Activated T-cell treated with anti-CD3 and anti-CD28 coated beads, Interleukin-2, amount 50 U/mL, for 1 hour (primary cell): Measurements from ENCODE around the gene CALB2.

ENCODE experiments used
- DNase-seq: peaks from one replicate; pipeline ENCODE4 v3.0.0-alpha.2; 2020

Gene CALB2

DNA sequence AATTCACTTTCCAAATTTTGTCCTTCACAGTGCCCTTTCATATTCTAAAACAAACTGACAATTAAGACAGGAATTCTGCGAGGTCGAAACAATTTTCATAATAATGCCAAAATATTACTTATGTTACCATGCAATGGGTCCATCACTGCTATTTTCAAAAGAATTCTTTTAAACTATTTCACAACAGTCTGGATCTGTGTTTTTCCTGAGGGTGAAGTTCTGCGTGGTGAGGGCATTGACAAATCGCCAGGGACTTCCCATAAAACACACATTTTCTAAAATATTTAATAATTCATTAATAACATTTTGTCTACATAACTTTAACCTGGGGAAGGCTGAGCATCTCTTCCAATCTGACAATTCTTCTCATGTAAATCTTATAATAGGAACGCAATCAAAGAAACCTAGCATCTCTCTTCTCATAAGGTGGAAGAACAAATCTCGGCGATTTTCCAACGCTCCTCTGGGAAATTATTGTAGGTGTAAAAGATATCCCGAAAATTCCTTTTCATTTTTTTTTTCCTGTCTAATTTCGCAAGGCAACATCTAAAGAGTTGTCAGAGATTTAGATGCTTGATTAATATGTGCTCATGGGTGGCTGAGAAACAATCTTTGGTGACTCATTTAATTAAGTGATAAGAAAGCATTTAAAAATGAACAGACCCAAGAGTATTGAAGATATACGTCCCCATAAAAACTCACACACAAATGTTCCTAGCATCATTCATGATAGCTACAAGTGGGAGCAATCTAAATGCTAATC, 41.5 kb downstream of the CALB2 start:
- DNase-seq = no peak

DNA sequence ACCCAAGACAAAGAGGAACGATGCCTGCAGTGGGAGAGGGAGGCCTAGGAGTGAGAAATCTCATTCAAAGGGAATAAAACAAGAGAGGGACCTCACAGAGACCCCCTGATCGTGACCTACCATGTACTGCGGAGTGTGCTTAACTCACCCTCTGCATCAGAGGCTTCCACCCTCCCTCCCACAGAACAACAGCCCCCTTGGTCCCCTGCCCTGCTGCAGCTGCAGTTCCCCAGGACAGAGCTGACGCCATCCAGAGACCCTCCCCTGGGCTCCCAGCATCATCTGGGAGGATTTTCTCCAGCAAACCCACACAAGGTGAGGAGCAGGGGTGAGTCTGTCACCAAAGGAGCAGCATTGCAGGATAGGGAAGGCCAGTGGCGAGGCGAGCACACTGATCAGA, 43.5 kb downstream of the CALB2 start:
- no peak for DNase-seq

DNA sequence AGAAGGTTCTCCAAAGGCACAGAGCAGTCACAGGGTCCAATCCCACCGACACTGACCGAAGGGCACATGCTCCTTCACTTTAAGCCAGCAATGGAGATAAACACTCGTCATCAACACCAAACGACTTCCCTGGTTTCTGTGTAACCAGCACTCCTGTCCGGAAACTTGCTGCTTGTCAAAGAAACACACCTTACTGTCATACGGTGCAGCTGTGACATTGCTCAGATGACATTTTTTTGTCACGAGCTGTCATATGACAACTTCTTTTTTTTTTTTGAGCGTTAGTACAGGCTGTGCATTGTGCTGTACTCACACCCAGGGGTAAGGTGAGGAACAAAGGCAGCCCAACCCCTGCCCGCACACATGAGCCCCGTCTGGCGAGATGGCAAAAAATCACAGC, 44.2 kb downstream of the CALB2 start:
- DNase-seq = no peak

DNA sequence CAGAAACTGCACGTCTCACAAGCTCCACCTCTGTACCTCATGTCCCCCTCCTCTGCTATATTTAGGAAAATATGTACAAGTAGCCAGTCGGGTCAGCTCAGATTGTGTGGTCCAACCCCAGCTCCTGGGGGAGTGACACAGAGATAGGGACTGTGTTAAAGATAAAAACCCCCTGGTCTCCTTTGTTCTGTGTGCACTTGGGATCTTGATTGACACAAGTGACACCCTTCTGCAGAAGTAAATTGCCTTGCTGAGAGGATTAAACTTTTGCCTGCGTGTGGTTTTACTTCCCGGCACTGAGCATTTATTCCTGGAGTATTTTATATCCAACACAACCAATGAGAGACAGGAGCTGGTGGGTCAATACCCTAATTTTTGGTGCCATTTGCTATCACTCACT, 45.8 kb downstream of the CALB2 start:
- DNase-seq = no peak

DNA sequence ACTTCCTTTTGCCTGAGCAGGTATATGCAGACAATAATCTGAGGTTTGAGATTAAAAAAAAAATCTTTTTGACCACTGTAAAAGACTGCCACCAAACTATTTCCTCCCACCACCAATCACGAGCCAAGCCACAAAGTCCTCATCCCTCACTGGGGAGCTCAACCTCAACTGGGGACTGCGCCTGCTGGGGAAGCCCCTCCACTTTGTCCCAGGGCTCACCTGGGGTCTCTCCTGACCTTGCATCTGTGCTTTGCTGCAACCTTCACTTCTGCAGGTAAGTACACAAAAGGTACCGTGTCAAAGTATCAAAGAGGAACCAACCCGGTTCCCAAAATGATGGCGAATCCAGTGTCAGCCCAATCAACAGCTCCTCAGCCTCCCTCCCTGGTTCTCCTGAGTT, 47.8 kb downstream of the CALB2 start:
- no peak for DNase-seq

DNA sequence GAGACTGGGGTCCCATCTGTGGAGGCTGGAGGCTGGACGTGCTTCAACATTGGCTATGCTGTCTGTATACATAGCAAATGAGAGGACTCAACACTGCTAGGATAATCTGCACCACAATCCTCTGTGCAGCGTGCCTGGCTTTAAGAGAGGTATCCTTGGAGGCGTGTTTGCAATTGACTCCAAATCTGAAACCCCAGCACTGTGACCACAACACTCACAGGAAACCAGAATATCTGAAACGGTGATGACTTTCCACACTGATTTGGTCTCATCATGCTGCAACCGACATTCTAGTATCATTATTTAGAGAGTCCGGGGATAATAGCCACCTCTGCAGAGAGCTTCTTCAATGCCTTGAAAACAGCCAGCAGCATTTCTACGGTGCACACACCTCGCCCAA, 48.2 kb downstream of the CALB2 start:
- no peak for DNase-seq

DNA sequence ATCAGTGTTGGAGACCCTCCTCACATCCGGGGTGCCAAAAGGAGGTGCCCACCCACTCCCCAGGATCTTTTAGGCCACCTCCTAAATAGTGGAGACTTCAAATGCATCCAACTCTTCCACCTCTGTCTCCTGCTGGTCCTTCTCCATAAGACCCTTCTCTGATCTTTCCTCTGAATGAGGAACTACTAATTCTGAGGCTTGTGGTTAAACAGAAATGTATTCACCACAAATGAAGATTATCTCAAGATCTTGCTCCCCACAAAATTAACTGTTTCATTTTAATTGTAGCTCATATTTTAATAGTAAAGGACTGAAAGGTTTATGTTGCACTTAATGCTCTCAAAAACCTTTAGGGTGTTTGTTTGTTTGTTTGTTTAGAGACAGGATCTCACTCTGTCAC, 49.2 kb downstream of the CALB2 start:
- DNase-seq = no peak

DNA sequence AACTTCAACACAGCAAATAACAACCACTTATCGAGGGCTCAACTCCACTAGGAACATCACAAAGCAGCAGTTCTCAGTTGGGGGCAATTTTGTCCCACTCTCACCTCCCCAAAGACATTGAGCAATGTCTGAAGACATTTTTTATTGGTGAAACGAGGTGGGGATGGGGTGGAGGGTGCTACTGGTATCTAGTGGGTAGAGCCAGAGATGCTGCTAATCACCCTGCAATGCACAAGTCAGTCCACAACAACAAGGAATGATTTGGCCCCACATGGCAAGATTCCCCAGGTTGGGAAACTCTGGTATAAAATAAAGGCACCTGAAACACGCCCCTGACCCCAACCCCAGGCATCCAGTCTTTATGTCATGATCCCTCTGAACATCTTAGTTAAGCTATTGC, 50.0 kb downstream of the CALB2 start:
- DNase-seq = no peak

DNA sequence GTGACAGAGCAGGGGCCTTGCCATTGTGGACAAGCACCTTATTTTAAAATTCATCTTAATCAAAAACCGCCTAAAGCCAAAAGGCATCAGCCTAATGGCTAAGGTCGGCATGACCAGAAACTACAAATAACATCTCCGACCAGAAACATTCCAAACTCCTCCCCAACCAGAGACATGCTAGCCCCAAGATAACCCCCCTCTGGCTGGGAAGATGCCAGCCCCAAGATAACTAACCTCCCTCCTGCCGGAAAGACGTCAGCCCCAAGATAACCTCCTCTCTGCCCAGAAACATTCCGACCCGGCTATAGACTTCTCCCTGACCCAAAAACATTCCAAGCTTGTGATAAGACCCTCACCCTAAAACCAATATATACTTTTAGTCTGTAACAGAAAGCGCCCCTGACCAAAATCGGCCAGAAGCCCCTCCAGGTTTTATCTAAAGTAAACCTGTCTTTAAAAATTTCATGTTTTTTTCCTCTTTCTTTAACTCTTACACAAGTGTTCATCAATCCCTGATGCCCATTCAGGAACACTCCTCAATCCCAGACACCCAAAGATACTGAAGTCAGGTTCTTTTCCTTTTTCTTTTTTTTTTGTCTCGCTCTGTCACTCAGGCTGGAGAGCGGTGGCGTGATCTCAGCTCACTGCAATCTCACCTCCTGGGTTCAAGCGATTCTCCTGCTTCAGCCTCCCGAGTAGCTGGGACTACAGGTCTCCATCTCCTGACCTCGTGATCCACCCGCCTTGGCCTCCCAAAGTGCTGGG, 50.7 kb downstream of the CALB2 start:
- no peak for DNase-seq

DNA sequence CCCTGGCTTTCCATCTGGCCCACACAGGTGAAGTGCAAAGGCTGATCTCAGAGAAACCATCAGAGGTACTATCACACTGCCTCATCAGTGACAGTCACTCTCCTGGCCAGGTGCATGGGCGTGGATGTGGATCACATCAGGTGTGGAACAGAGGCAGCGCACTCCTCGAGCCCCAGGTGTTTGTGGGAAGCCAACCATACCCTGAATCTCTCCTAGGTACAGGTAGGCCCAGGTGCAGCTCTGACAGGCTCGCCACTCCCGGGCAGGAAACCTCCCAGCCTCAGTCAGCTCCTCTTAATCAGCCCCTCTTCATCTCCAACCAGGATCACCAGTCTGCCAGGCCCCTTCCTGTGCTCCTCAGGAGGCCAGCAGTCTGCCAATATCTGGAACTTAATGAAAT, 51.6 kb downstream of the CALB2 start:
- DNase-seq = no peak

DNA sequence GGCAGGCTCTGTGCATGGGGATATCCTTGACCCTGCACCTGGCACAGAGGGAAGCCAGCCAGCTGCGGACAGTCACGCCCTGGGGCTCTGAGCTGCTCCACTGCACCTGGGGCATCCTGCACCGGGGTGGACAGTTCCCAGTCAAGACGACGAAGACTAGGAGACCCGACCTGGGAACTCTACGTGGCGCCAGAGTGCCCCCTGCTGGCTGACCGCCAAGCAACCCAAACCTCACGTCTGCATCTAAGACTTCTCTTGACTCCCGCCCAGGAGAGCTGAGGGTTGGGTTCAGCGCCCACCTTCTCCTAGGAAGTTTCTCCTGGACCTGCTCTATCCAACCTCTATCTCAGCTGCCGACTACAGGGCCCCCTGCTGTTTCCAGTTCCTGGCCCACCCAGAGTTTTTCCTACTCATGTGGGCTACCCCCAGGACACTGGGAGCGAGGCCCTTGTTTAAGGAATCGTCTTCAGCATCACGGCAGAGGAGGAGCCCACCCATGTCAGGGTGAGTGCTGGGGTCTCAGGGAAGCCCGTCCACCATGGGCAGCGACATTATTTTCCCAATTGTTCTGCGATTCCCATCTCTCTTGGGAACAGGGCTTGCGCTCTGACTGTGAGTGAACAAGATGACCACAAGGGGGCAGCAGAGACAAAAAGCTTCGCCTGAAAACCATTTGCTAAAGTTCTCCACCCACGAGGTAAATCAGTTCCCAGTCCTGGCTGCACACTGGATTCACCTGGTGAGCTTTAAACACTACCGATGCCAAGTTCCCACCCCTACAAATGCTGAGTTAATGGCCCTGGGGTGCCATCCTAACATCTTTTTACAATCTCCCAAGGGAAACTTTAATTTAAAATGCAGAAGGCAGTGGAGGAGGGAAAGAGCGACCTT, 54.0 kb downstream of the CALB2 start:
- peak; percentile 59 for DNase-seq

DNA sequence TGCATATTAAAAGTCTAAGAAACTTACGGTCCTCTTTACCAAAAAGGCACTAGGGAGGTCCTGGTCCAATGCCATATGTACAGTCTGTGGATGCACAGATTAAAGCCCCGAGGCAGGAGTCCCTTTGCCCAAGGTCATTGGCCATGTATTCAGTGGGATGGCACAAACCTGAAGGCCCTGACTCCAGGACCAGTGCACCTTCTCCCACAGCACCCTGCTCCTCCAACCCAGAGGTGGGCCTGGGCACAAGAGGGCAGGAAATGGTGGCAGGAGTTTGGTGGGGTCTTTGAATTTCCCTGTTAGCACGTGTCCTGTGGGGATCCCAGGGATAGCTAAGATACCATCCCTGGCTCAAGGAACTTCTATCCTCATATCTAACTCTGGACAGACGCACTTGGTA, 54.8 kb downstream of the CALB2 start:
- no peak for DNase-seq

DNA sequence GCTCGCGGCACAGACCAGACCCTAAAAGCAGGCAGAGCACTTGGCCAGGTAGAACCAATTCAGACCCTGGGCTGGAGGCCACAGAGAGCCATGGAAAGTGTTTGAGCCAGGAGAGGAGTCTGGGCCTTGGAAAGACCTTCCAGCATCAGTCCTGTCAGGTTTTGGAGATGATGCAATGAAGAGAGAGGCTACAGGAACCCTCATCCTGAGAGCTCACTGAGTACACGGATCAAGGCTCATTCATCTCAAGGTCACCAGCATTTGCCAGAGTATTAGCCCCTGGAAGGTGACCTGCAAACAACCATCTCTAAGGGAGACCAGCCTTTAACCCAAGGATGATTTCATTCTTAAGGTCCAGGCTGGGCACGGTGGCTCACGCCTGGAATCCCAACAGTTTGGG, 55.5 kb downstream of the CALB2 start:
- DNase-seq = no peak

DNA sequence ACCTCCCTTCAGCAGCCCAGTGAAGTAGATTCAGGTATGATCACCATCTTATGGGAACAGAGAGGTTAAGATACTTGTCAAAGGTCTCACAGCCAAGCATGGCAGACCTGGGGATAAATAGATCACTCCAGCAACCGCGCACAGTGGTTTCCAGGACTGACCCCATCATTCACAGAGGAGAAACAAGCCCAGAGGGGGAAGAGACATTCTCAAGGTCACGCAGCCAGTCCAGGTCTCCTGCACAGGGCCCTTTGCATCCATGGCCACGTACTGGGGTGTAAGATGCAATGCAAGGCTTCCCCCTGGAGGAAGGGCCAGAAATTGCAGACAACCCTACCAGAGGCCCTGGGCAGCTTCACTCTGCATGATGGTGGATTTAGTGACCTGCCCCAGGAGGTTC, 63.4 kb downstream of the CALB2 start:
- DNase-seq = no peak

DNA sequence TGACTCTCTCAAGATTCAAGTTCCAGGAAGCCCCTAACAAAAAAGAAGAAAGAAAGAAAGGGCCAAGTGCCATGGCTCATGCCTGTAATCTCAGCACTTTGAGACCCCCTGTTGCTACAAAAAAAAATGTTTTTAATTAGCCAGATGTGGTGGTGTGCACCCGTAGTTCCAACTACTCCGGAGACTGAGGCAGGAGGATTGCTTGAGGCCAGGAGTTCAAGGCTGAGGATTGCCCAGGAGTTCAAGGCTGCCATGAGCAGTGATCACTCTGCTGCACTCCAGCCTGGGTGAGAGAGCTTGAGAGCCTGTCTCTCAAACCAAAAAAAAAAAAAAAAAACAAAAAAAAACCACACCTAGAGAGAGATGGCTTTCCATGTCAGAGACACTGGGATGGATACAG, 64.5 kb downstream of the CALB2 start:
- no peak for DNase-seq

DNA sequence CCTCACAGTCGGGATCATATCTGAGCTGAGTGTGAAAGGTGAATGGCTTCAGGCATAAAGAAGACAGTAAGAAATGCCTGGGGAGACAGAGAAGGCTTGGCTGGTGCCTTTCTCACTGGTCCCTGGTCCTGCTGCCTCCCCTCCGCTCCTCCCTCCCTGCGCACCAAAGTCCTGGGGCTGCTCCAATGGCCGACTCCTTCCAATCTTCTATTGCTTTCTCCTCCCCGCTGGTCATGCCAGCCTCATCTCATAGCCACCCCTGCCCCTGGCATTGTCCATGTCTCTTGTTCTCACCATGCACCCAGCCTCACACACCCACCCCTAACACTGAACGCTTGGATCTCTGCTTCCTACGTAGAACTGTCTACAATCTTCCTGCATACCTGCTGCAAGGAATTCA, 65.3 kb downstream of the CALB2 start:
- DNase-seq = no peak

DNA sequence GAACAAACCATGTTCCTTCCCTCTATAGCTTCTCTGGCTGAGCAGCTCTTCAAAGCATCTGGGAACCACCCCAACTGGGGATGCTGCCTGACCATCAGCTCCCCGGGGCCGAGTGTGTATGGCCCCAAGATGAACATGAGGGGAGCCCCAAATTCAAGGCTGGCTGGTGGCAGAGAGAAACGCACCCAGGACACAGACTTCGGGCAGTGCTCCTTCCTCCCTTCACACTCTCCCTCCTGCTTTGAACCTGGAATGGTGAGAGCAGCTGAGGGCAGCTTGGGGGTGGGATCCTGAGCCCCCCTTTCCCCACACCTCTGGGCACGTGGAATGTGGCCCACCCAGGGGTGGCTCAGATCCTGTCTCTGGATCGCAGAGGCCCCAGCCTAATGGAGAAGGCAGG, 66.1 kb downstream of the CALB2 start:
- DNase-seq = no peak

DNA sequence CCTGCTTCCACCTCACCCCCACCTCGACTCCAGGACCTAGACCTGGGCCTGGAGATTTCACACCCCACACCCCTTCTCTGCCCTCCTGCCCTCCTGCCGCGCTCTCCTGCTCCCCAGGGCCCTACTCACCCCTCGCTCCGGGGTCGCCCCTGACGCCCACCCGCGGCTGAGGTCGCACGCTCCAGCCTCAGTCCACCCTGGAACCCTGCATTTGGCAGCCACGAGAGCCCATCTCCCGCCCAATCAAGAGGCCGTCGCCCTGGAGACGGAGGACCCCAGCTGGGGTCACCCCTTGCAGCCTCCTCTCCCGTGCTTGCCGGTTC, 67.2 kb downstream of the CALB2 start:
- DNase-seq = no peak

DNA sequence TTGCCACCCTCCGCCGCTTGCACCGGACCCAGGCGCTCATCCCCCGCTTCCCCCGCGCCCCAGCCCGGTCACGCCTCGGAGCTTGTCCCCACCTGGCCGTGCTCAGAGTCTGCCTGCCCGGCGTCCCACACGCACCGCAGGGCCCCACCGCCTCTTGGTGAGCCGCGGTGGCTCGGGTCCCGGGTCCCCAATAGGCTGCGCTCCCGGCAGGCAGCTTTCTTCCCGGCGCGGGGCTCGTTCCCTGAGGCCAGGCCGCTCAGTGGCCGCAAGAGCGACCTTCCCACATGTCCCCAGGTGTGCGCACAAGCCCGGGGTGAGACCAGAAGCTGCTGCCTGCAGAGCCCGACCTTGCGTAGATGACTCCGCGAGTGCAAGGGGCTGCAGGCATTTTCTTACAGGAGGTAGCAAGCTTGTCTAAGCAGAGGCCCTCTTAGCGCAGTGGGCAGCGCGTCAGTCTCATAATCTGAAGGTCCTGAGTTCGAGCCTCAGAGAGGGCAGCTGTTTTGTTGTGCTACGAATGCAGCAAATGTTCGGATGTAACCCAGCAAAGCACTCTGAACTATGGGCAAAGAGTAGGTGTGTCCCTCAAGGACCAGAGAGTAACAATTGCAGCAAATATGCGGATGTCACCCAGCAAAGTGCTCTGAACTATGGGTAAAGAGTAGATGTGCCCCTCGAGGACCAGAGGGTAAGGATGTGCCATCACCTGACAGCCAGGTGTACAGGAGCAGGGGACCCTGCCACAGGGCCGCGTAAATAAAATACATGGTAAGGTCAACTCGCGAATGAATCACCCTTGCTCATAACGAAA, 67.8 kb downstream of the CALB2 start:
- DNase-seq = peak; percentile 47

DNA sequence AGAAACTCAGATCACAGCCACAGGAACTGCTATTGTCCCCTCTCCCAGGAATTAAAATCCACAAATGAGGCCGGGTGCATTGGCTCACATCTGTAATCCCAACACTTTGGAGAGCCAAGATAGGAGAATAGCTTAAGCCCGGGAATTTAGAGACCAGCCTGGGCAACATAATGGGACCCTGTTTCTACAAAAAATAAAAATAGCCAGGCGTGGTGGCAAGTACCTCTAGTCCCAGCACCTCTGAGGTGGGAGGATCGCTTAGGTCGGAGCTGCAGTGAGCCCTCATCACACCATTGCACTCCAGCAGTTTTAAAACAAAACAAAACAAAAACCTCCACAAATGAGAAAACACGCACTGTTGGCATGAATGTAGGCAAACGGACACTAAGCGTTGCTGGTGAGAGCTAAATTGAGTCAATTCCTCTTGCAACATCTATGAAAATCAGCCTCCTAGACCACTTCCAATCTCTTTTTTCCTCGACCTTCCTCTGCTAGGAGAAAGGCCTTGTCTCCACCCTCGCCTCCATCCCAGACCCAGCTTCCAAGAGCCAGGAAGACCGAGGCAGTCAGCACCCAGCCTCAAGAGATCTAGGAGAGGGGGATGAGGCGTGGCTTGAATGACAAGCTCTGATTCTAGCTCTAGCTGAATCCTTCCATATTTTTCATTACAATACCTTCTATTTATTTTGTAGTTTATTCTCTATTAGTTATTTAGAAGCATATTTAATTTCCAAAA, 68.5 kb downstream of the CALB2 start:
- no peak for DNase-seq

DNA sequence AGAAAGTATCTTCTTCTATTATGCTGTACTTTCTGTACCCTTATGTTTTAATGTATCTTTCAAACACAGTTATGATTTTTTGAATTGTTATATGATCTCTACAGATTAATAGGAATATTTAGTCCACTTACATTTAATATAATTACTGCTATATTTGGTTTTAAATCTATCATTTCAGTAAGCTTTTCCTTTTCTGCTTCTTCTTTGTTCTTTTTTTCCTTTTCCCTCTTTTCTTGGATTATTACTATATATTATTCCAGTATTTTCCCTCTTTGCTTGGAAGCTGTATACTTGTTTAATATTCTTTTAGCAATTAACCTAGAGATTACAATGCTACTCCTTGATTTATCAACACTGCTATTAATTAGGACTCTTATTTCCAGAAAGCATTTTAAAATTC, 69.9 kb downstream of the CALB2 start:
- no peak for DNase-seq

DNA sequence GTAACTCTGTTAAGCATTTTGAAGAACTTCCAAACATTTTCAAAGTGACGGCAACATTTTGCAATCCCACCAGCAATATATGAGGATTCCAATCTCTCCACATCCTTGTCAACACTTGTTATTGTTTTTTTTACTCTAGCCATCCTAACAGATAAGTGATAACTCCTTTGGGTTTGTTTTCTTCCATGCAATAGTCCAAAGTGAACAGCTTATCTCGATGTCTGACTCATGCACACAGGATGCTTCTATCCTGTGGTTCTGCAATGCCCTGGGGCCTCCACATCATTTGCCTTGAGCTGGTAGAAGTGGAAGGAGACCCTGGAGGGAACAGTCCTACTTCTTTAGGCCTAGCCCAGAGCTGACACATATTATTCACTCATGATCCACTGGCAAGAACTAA, 70.4 kb downstream of the CALB2 start:
- DNase-seq = no peak
